PC-3 (cell line): Measurements from ENCODE around the gene CHIT1.

Source experiments
- CTCF ChIP-seq: fragments of 300-600 bp; sonication (generic); conservative IDR thresholded peaks from 2 replicates; pipeline ENCODE4 v1.5.1; 2017; ENCODE audit warnings: antibody characterized with exemption, low read depth, mild to moderate bottlenecking, low read length
- EZH2 ChIP-seq: fragments of 300-600 bp; sonication (generic); IDR thresholded peaks from one replicate; pipeline ENCODE4 v1.6.1; 2017; ENCODE audit warnings: antibody characterized with exemption, mild to moderate bottlenecking, low read length; ENCODE audit not compliant: unreplicated experiment
- EZH2phosphoT487 ChIP-seq: fragments of 300-600 bp; sonication (generic); IDR thresholded peaks from 2 replicates; pipeline ENCODE4 v1.6.1; 2018; ENCODE audit warnings: mild to moderate bottlenecking, antibody characterized with exemption, low read length, borderline replicate concordance

GRCh38 chr1:203264052-203264501 is 34.6 kb upstream of the CHIT1 start:
- TF ChIP-seq EZH2 (no peak), CTCF (no peak), EZH2phosphoT487 (no peak)
